SU-DHL-6 (cell line): ENCODE data around the gene MGRN1.

Experiments
- H2AFZ ChIP-seq: fragments of 200-600 bp; sonication (generic); 2 replicates; pipeline ENCODE4 v1.6.1; 2014; ENCODE audit warnings: low read depth, mild to moderate bottlenecking, moderate library complexity, mixed read lengths, antibody characterized with exemption, low read length; ENCODE audit not compliant: severe bottlenecking
- H3F3A ChIP-seq: fragments of 200-600 bp; shearing (Covaris generic); 2 replicates; pipeline ENCODE4 v1.6.0; 2016; ENCODE audit warnings: antibody characterized with exemption, mild to moderate bottlenecking; ENCODE audit not compliant: insufficient read depth
- H3K27ac ChIP-seq: fragments of 200-600 bp; sonication (generic); 2 replicates; pipeline ENCODE4 v1.5.1; 2016; ENCODE audit warnings: low read depth, mild to moderate bottlenecking, low read length, moderate library complexity, mixed read lengths
- H3K27me3 ChIP-seq: fragments of 200-600 bp; sonication (generic), shearing (Covaris generic); 2 replicates; pipeline ENCODE4 v1.6.0; 2014; ENCODE audit warnings: mild to moderate bottlenecking, low read length
- H3K36me3 ChIP-seq: fragments of 200-600 bp; sonication (generic); 2 replicates; pipeline ENCODE4 v1.6.1; 2014; ENCODE audit warnings: mild to moderate bottlenecking, low read length, mixed read lengths
- H3K4me2 ChIP-seq: fragments of 300-600, 200-600 bp; shearing (Covaris generic), sonication (generic); 2 replicates; pipeline ENCODE4 v1.6.0; 2014; ENCODE audit warnings: low read length, low read depth, mild to moderate bottlenecking; ENCODE audit not compliant: poor library complexity, severe bottlenecking
- H3K4me3 ChIP-seq: fragments of 200-600 bp; sonication (generic); 2 replicates; pipeline ENCODE4 v1.5.1; 2014; ENCODE audit warnings: antibody characterized with exemption, low read length, mild to moderate bottlenecking, mixed read lengths; ENCODE audit not compliant: insufficient read depth, poor library complexity, severe bottlenecking
- H3K79me2 ChIP-seq: fragments of 200-600 bp; sonication (generic); 2 replicates; pipeline ENCODE4 v1.6.1; 2014; ENCODE audit warnings: mild to moderate bottlenecking, low read length, moderate library complexity; ENCODE audit not compliant: insufficient read depth
- H3K9ac ChIP-seq: fragments of 200-600 bp; sonication (generic); 2 replicates; pipeline ENCODE4 v1.7.0; 2014; ENCODE audit warnings: mild to moderate bottlenecking, low read length
- H3K9me2 ChIP-seq: fragments of 200-600 bp; sonication (generic); replicated peaks from 2 replicates; pipeline ENCODE4 v1.6.1; 2014; ENCODE audit warnings: low read length; ENCODE audit not compliant: insufficient read depth
- H3K9me3 ChIP-seq: fragments of 200-600 bp; sonication (generic); 2 replicates; pipeline ENCODE4 v1.6.1; 2014; ENCODE audit warnings: low read length, mixed read lengths; ENCODE audit not compliant: insufficient read depth
- H4K20me1 ChIP-seq: fragments of 200-600 bp; sonication (generic); 2 replicates; pipeline ENCODE4 v1.6.1; 2014; ENCODE audit warnings: low read depth, mild to moderate bottlenecking, antibody characterized with exemption, low read length, moderate library complexity, mixed read lengths
- CTCF ChIP-seq: fragments of 200-600 bp; sonication (generic); IDR thresholded peaks from one replicate; pipeline ENCODE4 v1.5.1; 2017; ENCODE audit warnings: antibody characterized with exemption, mild to moderate bottlenecking, low read length, moderate library complexity; ENCODE audit not compliant: insufficient read depth, poor library complexity, severe bottlenecking
- EZH2phosphoT487 ChIP-seq: fragments of 200-600 bp; sonication (generic), shearing (Covaris generic); conservative IDR thresholded peaks from 2 replicates; pipeline ENCODE4 v1.6.1; 2018; ENCODE audit warnings: mild to moderate bottlenecking, antibody characterized with exemption, low read length, moderate library complexity, mixed read lengths

The MGRN1 gene

GRCh38 chr16:4700380-4700996 is 75.9 kb downstream of the MGRN1 start:
- no peaks in the 10 kb centered on the region for H3K27me3 ChIP-seq
- H2AFZ ChIP-seq, result no peak overlapping the region
- H3K9me2 ChIP-seq, result no peaks in the 10 kb centered on the region
- H3F3A ChIP-seq, result no peaks in the 10 kb centered on the region
- H4K20me1 ChIP-seq, result no peaks in the 10 kb centered on the region
- TF ChIP-seq CTCF (no peak), EZH2phosphoT487 (no peak)
- no peaks in the 10 kb centered on the region for H3K79me2 ChIP-seq
- no peaks in the 10 kb centered on the region for H3K36me3 ChIP-seq
- no peak overlapping the region for H3K9ac ChIP-seq
- H3K4me2 ChIP-seq, result no peak overlapping the region
- H3K9me3 ChIP-seq, result no peaks in the 10 kb centered on the region
- no peak overlapping the region for H3K4me3 ChIP-seq
- H3K27ac ChIP-seq, result no peak overlapping the region

- Histone ChIP-seq H3K36me3 (no peaks in the 10 kb centered on the region), H3K4me2 (no peak overlapping the region), H3F3A (no peaks in the 10 kb centered on the region), H4K20me1 (no peaks in the 10 kb centered on the region), H3K4me3 (no peak overlapping the region), H3K9me3 (no peaks in the 10 kb centered on the region), H3K27me3 (no peaks in the 10 kb centered on the region), H3K79me2 (no peaks in the 10 kb centered on the region), H3K9ac (no peak overlapping the region), H3K9me2 (no peaks in the 10 kb centered on the region), H3K27ac (no peak overlapping the region), H2AFZ (no peak overlapping the region)
- TF ChIP-seq CTCF (no peak), EZH2phosphoT487 (no peak)
These were observed 76.5 kb downstream of the MGRN1 start for GRCh38 chr16:4700997-4701743.

- Histone ChIP-seq H3K36me3 (no peaks in the 10 kb centered on the region), H3K4me3 (no peak overlapping the region), H3K27me3 (no peaks in the 10 kb centered on the region), H3K27ac (no peak overlapping the region), H3K9me3 (no peaks in the 10 kb centered on the region), H4K20me1 (no peaks in the 10 kb centered on the region), H2AFZ (no peak overlapping the region), H3K9me2 (no peaks in the 10 kb centered on the region), H3K9ac (no peak overlapping the region), H3K4me2 (no peak overlapping the region), H3K79me2 (no peaks in the 10 kb centered on the region), H3F3A (no peaks in the 10 kb centered on the region)
- TF ChIP-seq EZH2phosphoT487, result no peak
- no peak for TF ChIP-seq CTCF
These were observed 77.3 kb downstream of the MGRN1 start for GRCh38 chr16:4701791-4702465.
